ENCODE measurements around the gene F5. TPM values are rescaled to one million over a fixed set of nuclear protein-coding genes. Genes with fewer than 3 reads are reported as not detected.

F5 gene
- total and polyA plus RNA-seq, 10 of the 15 experiments (the other 5 are each of a cell fraction or from before 2014, with no cell fraction given): under 0.01 to 3.8 (median 0.40) TPM

DNA sequence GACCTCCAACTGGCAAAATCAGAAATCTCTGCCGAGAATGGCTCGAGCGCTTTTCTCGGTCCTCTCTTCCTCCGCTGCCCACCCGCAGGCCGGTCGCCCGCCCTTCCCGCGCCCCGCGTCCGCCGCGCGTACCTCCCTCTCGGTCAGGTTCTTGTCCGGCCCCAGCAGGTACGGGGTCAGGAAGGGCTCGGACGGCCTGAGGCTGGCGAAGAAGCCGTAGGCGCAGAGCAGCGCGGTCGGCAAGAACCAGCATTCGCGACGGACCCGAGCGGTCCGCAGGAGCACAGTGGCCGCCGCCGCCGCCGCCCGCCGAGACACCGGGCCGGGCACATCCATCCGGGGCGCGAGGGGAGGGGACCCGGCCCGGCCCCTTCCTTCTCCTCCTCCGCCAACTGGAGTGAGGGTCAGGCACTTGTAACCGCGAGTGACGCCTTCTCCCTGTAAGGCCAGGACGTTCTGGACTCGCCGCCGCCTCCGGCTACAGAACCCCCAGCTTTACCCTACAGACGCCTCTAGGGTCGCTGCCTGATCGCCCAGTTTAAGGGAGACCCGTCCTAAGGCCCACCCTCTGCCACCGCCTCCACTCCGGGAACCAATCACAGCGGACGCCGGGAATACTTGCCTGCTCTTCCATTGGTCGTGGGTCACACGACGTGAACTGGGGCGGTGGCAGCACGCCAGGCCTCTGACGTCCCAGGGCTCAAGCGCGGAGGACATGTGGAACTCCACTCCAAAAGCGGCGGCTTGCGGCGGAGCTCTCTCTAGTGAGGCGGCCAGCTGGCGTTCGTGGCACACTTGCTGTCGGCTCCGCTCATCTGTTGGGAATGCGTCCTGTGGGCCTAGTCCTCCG lies 100.6 kb downstream of the F5 start, which contains the start of gene SLC19A2 (continued):
- TF ChIP-seq KAT2A (conservative IDR thresholded peaks at IDR 0.05; ENCODE audit: control insufficient read depth, low read depth, low read length): no peak
- peak; percentile 87 for TF ChIP-seq POLR2AphosphoS5 (IDR thresholded peaks at IDR 0.05; ENCODE audit: low read length)
- TF ChIP-seq CREB1 (IDR thresholded peaks at IDR 0.05; ENCODE audit: low read depth): peak; percentile 80; the same call in 1 of the 2 replicates
- no peak for TF ChIP-seq SUZ12 (IDR thresholded peaks at IDR 0.05; ENCODE audit: unreplicated experiment)
- peak; percentile 85; the same call in 1 of the 2 replicates for TF ChIP-seq CHD1 (IDR thresholded peaks at IDR 0.05; ENCODE audit: low read depth, low read length)
- 0 out of 2 replicates have a peak, but pooled peaks have one; percentile 36 for TF ChIP-seq CBFB (IDR thresholded peaks at IDR 0.05; ENCODE audit: low read depth)
- peak; percentile 30 for TF ChIP-seq FOS (IDR thresholded peaks at IDR 0.05; ENCODE audit: borderline replicate concordance, extremely low read depth, insufficient read length)
- TF ChIP-seq NR2C2 (IDR thresholded peaks at IDR 0.05; ENCODE audit: borderline replicate concordance, control insufficient read depth, insufficient read length, low read depth): no peak
- TF ChIP-seq, protein P1, sequence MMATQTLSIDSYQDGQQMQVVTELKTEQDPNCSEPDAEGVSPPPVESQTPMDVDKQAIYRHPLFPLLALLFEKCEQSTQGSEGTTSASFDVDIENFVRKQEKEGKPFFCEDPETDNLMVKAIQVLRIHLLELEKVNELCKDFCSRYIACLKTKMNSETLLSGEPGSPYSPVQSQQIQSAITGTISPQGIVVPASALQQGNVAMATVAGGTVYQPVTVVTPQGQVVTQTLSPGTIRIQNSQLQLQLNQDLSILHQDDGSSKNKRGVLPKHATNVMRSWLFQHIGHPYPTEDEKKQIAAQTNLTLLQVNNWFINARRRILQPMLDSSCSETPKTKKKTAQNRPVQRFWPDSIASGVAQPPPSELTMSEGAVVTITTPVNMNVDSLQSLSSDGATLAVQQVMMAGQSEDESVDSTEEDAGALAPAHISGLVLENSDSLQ (IDR thresholded peaks at IDR 0.05): peak; percentile 63
- no peak for TF ChIP-seq BMI1 (IDR thresholded peaks at IDR 0.05; ENCODE audit: borderline replicate concordance)
- TF ChIP-seq, protein P2, sequence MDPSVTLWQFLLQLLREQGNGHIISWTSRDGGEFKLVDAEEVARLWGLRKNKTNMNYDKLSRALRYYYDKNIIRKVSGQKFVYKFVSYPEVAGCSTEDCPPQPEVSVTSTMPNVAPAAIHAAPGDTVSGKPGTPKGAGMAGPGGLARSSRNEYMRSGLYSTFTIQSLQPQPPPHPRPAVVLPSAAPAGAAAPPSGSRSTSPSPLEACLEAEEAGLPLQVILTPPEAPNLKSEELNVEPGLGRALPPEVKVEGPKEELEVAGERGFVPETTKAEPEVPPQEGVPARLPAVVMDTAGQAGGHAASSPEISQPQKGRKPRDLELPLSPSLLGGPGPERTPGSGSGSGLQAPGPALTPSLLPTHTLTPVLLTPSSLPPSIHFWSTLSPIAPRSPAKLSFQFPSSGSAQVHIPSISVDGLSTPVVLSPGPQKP (IDR thresholded peaks at IDR 0.05; ENCODE audit: low read depth, low read length): no peak
- no peak for TF ChIP-seq ETV6 (conservative IDR thresholded peaks at IDR 0.05 in 1 of 2, IDR thresholded peaks at IDR 0.05 in 1 of 2; ENCODE audit: borderline replicate concordance in 1 of 2, low read depth in 1 of 2)
- peak; percentile 44; the same call in 1 of the 2 replicates for TF ChIP-seq TAF1 (IDR thresholded peaks at IDR 0.05; ENCODE audit: borderline replicate concordance, low read depth, low read length)
- peak; percentile 91 for TF ChIP-seq NFYB (IDR thresholded peaks at IDR 0.05; ENCODE audit: insufficient read depth, low read depth, low read length)

Measured in GM12878 (cell line).